Measurements from ENCODE around the gene DIP2B.

The DIP2B gene

DNA sequence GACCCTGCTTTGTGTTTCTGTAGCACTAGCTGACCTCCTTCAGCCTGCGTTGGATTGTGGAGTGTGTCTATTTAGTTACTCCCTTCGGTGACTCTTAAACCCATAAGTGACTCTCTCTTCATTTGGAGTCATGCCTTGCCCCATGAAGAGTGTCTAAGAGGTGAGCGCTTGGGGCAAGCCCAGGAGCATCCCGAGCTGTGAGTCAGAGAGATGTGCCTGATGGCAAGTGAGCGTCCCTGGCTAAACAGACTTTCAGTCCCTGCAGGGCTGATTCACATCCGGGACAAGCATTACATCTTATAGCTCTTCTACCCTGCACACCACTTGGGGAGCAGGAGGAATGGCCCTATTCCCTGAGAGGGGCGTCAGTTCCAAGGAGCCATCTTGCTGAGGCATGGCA lies 234.8 kb downstream of the DIP2B start:
- TF ChIP-seq, protein P1, sequence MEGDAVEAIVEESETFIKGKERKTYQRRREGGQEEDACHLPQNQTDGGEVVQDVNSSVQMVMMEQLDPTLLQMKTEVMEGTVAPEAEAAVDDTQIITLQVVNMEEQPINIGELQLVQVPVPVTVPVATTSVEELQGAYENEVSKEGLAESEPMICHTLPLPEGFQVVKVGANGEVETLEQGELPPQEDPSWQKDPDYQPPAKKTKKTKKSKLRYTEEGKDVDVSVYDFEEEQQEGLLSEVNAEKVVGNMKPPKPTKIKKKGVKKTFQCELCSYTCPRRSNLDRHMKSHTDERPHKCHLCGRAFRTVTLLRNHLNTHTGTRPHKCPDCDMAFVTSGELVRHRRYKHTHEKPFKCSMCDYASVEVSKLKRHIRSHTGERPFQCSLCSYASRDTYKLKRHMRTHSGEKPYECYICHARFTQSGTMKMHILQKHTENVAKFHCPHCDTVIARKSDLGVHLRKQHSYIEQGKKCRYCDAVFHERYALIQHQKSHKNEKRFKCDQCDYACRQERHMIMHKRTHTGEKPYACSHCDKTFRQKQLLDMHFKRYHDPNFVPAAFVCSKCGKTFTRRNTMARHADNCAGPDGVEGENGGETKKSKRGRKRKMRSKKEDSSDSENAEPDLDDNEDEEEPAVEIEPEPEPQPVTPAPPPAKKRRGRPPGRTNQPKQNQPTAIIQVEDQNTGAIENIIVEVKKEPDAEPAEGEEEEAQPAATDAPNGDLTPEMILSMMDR (IDR thresholded peaks at IDR 0.05), result no peak

DNA sequence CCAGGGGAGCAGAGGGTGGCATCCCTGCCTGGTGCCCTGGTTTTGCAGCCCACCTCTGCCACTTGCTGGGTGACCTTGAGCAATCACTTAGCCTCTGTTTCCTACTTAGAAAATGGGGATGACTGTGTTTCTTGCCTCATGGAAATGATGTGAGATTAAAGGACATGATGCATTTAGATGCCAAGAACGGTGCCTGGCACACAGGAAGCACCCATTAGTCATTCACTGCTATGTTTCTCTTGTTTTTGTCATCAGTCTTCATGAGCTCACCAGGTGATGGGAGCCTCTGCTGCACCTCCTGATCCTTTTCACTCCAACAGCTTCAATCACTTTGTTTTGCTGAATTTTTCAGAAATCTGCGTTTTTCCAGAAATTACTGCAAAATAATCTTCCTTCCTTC lies 235.5 kb downstream of the DIP2B start:
- TF ChIP-seq, protein P1 (IDR thresholded peaks at IDR 0.05), result no peak

DNA sequence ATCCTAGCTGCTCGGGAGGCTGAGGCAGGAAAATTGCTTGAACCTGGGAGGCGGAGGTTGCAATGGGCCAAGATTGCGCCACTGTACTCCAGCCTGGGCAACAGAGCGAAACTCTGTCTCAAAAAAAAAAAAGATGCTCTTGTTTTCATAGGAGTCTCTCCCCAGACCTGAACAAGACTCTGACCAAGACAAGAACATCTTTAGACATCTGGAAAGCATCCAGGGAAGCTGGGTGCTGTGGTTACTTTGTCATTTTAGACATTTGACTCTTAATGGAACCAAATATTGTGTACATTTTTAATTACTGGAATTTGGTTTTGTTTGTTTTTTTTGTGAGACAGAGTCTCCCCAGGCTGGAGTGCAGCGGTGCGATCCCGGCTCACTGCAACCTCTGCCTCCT lies 238.0 kb downstream of the DIP2B start:
- TF ChIP-seq, protein P1 (IDR thresholded peaks at IDR 0.05), result no peak

DNA sequence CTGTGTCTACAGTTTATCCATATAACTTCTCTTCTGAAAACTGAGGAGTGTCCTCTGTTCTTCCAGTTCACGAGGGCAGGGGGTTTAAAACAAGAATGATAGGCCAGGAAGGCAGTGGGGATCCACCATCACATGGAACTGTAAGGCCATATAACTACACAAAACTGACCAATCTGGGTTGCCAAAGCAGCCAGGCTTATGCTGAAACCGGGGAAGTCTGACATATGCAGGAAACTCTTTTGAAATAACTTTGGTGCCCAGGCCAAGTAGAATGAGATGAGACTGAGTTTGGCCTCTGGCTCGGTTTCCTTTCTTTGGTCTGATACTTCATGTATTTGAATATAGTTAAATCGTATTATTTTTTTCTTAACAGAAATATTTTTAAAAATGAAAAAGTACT lies 241.1 kb downstream of the DIP2B start:
- TF ChIP-seq, protein P1 (IDR thresholded peaks at IDR 0.05), result no peak

DNA sequence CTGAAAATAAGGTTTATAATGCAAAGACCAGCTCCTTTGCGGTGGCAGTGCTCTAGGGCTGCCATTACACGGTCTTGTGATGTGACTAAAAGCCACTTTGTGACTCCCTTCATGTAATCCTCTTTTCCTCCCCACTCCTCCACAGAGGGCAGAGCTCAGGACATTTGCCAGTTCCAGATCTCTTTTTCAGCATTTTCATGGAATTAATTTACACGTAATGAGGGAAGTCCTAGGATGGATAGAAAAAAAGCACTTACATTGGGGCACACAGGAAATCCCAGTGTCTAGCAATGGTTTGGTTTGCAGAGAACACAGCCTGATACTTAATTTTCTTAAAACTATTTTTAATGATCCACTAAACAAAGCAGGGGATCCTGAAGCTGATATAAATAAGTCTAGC lies 241.6 kb downstream of the DIP2B start:
- TF ChIP-seq, protein P1 (IDR thresholded peaks at IDR 0.05), result no peak

DNA sequence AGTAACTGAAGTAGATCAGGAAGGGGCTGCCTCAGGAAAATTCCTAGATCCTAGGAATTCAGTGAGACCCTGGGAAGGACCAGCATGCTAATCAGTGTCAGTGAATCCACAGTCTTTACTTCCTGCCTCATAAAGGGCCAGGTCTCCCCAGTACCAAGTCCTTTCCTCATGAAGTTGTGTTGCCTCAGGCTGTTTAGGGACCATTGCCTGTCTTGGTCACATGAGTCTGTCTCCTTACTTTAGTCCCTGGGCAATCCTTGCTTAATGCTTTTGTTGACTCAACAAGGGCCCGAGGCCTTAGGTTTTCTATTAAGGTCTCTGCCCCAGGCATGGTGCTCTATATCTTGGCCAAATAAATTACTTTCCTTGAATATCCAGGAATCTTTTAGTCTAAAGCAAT lies 243.0 kb downstream of the DIP2B start:
- TF ChIP-seq, protein P1 (IDR thresholded peaks at IDR 0.05), result no peak

DNA sequence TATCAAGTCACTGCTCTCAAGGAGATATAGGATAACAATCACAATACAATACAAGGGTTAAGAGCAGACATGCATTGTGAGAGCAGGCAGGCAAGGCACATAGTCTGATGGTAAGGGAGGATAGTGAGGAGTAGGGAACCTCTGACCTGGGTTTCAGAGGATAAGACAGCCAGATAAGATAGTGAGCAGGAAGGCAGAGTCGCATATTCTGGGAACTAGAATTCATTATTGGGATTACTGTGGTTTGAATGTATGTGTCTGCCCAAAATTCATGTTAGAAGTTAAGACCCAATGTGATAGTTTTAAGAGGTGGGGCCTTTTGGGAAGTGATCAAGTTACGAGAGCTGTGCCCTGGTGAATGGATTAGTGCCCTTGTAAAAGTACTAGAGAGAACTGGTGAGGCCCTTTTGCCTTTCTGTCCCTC lies 244.7 kb downstream of the DIP2B start:
- TF ChIP-seq, protein P1 (IDR thresholded peaks at IDR 0.05), result no peak

DNA sequence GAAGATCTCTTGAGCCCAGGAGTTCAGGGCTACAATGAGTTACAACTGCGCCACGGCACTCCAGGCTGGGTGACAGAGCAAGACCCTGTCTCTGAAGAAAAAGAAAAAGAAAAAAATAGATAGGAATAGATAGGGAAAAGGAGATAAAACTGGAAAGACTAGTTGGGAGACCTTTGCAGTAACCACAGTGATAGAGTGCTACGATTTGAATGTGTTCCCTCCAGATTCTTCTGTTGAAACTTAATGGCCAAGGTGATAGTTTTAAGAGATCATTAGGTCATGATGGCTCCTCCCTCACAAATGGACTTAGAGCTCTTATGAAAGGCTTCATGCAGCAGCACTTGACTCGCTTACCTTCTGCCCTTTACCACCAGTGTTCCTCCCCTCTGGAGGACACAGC lies 245.6 kb downstream of the DIP2B start:
- TF ChIP-seq, protein P1 (IDR thresholded peaks at IDR 0.05), result no peak

Measured in LNCAP (cell line).